HCT116 (cell line): Measurements from ENCODE around the gene SPACA1.

ENCODE experiments used
- CEBPB ChIP-seq: IDR thresholded peaks from 2 replicates; pipeline ENCODE4 v1.6.1; 2012; ENCODE audit warnings: low read depth
- EZH2phosphoT487 ChIP-seq: fragments of 200-600 bp; IDR thresholded peaks from 2 replicates; pipeline ENCODE4 v1.6.1; 2018; ENCODE audit warnings: antibody characterized with exemption, borderline replicate concordance
- POLR2A ChIP-seq: IDR thresholded peaks from 2 replicates; pipeline ENCODE4 v1.7.0; 2011; ENCODE audit warnings: borderline replicate concordance; ENCODE audit not compliant: insufficient read depth, insufficient read length; ENCODE audit errors: extremely low read depth
- POLR2AphosphoS5 ChIP-seq: IDR thresholded peaks from 2 replicates; pipeline ENCODE4 v1.6.1; 2011; ENCODE audit warnings: mild to moderate bottlenecking, low read depth, low read length, moderate library complexity
- RAD21 ChIP-seq: IDR thresholded peaks from 2 replicates; pipeline ENCODE4 v1.6.1; 2012; ENCODE audit warnings: low read depth, mild to moderate bottlenecking
- REST ChIP-seq: IDR thresholded peaks from 2 replicates; pipeline ENCODE4 v1.6.1; 2012; ENCODE audit warnings: low read depth
- SP1 ChIP-seq: IDR thresholded peaks from 2 replicates; pipeline ENCODE4 v1.6.1; 2012; ENCODE audit warnings: low read depth
- SRF ChIP-seq: IDR thresholded peaks from 2 replicates; pipeline ENCODE4 v1.6.1; 2012; ENCODE audit warnings: low read depth
- TCF7L2 ChIP-seq: IDR thresholded peaks from 2 replicates; pipeline ENCODE4 v1.7.0; 2011; ENCODE audit warnings: borderline replicate concordance, inconsistent platforms; ENCODE audit not compliant: insufficient read depth, insufficient read length; ENCODE audit errors: extremely low read depth
- YY1 ChIP-seq: IDR thresholded peaks from 2 replicates; pipeline ENCODE4 v1.6.1; 2011; ENCODE audit warnings: low read length, low read depth, moderate library complexity, mild to moderate bottlenecking; ENCODE audit not compliant: insufficient replicate concordance; ENCODE audit errors: extremely low read depth
- ZFX ChIP-seq: fragments of 450-650 bp; IDR thresholded peaks from 2 replicates; pipeline ENCODE4 v1.6.1; 2017
- ZNF274 ChIP-seq: fragments of 200-500 bp; sonication (Bioruptor generic); IDR thresholded peaks from 2 replicates; pipeline ENCODE4 v1.6.1; 2014; ENCODE audit warnings: mild to moderate bottlenecking, low read depth, low read length, inconsistent platforms
- TF ChIP-seq, protein P1 (sequence below), 3 experiments: fragments of 200-600 bp in 1 of 3; sonication (generic) in 1 of 3; IDR thresholded peaks in 2 of 3; conservative IDR thresholded peaks in 1 of 3; 2 replicates each; pipeline ENCODE4 v1.5.1; 2012 to 2017; ENCODE audit warnings: low read depth in 2 of 3, low read length in 2 of 3, antibody characterized with exemption in 1 of 3, borderline replicate concordance in 1 of 3, control low read depth in 1 of 3, mild to moderate bottlenecking in 1 of 3, mixed read lengths in 1 of 3, mixed run types in 1 of 3, moderate library complexity in 1 of 3; ENCODE audit not compliant: insufficient read depth in 1 of 3
- TF ChIP-seq, protein P2 (sequence below): IDR thresholded peaks from 2 replicates; pipeline ENCODE4 v1.6.1; 2012

- TF ChIP-seq RAD21 (no peak), YY1 (no peak), POLR2AphosphoS5 (no peak), POLR2A (no peak), EZH2phosphoT487 (no peak), SRF (no peak), ZNF274 (no peak), SP1 (no peak), REST (no peak), TCF7L2 (no peak), ZFX (no peak), CEBPB (no peak)
- TF ChIP-seq, protein P1, sequence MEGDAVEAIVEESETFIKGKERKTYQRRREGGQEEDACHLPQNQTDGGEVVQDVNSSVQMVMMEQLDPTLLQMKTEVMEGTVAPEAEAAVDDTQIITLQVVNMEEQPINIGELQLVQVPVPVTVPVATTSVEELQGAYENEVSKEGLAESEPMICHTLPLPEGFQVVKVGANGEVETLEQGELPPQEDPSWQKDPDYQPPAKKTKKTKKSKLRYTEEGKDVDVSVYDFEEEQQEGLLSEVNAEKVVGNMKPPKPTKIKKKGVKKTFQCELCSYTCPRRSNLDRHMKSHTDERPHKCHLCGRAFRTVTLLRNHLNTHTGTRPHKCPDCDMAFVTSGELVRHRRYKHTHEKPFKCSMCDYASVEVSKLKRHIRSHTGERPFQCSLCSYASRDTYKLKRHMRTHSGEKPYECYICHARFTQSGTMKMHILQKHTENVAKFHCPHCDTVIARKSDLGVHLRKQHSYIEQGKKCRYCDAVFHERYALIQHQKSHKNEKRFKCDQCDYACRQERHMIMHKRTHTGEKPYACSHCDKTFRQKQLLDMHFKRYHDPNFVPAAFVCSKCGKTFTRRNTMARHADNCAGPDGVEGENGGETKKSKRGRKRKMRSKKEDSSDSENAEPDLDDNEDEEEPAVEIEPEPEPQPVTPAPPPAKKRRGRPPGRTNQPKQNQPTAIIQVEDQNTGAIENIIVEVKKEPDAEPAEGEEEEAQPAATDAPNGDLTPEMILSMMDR (IDR thresholded peaks at IDR 0.05 in 2 of 3, conservative IDR thresholded peaks at IDR 0.05 in 1 of 3; ENCODE audit: borderline replicate concordance in 1 of 3, insufficient read depth in 1 of 3, low read depth in 2 of 3, low read length in 2 of 3) = no peak
- TF ChIP-seq, protein P2, sequence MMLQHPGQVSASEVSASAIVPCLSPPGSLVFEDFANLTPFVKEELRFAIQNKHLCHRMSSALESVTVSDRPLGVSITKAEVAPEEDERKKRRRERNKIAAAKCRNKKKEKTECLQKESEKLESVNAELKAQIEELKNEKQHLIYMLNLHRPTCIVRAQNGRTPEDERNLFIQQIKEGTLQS = no peak
These were observed 58.2 kb downstream of the SPACA1 start for GRCh38 chr6:88105741-88106340.
